Mucosa of descending colon (tissue), 3 donors: ENCODE results near the gene DECR2. TPM values are rescaled to one million over a fixed set of nuclear protein-coding genes. Genes with fewer than 3 reads are reported as not detected.
A peak's percentile ranks its signal among the peaks of the same experiment; 100 is the strongest.

Experiments used
- ATAC-seq: fragments of 200-7000 bp; cut with Tn5 transposase; one replicate; pipeline ENCODE4 v1.9.1; 2020; ENCODE audit warnings: mild to moderate bottlenecking, moderate library complexity
- DNase-seq, 3 donors: peaks; one replicate each; pipeline ENCODE4 v3.0.0-alpha.2; 2020
- H3K36me3 ChIP-seq: fragments of 200-600 bp; one replicate; pipeline ENCODE4 v1.8.0; 2021; ENCODE audit warnings: low read depth, mild to moderate bottlenecking
- H3K4me1 ChIP-seq: fragments of 200-600 bp; one replicate; pipeline ENCODE4 v1.8.0; 2021; ENCODE audit warnings: low read depth, mild to moderate bottlenecking
- H3K4me3 ChIP-seq: fragments of 200-600 bp; one replicate; pipeline ENCODE4 v1.8.0; 2021; ENCODE audit warnings: mild to moderate bottlenecking
- H3K9me3 ChIP-seq: fragments of 200-600 bp; one replicate; pipeline ENCODE4 v1.8.0; 2021; ENCODE audit warnings: mild to moderate bottlenecking
- CTCF ChIP-seq: fragments of 200-600 bp; IDR thresholded peaks from one replicate; pipeline ENCODE4 v1.8.0; 2022; ENCODE audit warnings: antibody characterized with exemption, mild to moderate bottlenecking
- intact Hi-C, 2 donors: fragments of 100-400 bp; cut with DNase I in 1 of 2; cut with micrococcal nuclease in 1 of 2; formaldehyde crosslinking; loops; one replicate each; pipeline versions ENCODE4 v1.11.0 to v1.11.1; 2022; cut with DNase I, micrococcal nuclease
- total RNA-seq, 3 donors: library from RNA; stranded (reverse); fragmentation: NEBNext Ultra II Directional in 2 of 3; extraction: Animal tissue kit (Norgen Biotek cat#: 25700) in 2 of 3; gene quantifications; one replicate each; pipeline versions ENCODE4 v1.2.1 to v1.2.4, GENCODE V29; 2021 to 2023
- donor health status: DM: no; HTN: no; CAD: no; lungs with moderate emphysema.
- donor health status: DM: no; HTN: no; CAD: no.
- donor health status: DM: no; HTN: yes; CAD: no.

DECR2 gene
- total RNA-seq, 3 donors from 2014 or later: 39.5 to 64.3 (median 56.0) TPM

GRCh38 chr16:379961-380761 lies 21.5 kb upstream of the DECR2 start:
- H3K4me1 ChIP-seq: peaks cover 18% of the 10 kb centered on the region
- TF ChIP-seq CTCF: no peak
- peak in 1 of 3 donors; percentile 28 for DNase-seq
- no peaks in the 10 kb centered on the region for H3K36me3 ChIP-seq
- no peak overlapping the region for H3K4me3 ChIP-seq
- no peak for ATAC-seq
- no peaks in the 10 kb centered on the region for H3K9me3 ChIP-seq
- intact Hi-C loops: no loop called here

- intact Hi-C loops: no loop called here
- ATAC-seq (peak; percentile 9), DNase-seq (no peak)
- no peaks in the 10 kb centered on the region for H3K9me3 ChIP-seq
- peak overlapping the region; percentile 85 for H3K4me3 ChIP-seq
- H3K4me1 ChIP-seq: peaks cover 18% of the 10 kb centered on the region
- H3K36me3 ChIP-seq: no peaks in the 10 kb centered on the region
- TF ChIP-seq CTCF: no peak
Measured at GRCh38 chr16:380762-381011, 21.0 kb upstream of the DECR2 start.

- TF ChIP-seq CTCF: no peak
- peak in 2 of 3 donors; percentile 72 for DNase-seq
- intact Hi-C loops: no loop called here
- Histone ChIP-seq H3K9me3 (no peaks in the 10 kb centered on the region), H3K4me3 (peak overlapping the region; percentile 85), H3K4me1 (peaks cover 18% of the 10 kb centered on the region), H3K36me3 (no peaks in the 10 kb centered on the region)
- ATAC-seq: peak; percentile 30
Measured at GRCh38 chr16:381012-381788, 20.5 kb upstream of the DECR2 start.

GRCh38 chr16:381789-382717 lies 19.6 kb upstream of the DECR2 start, which contains the start of gene PGAP6:
Gene PGAP6, minus strand, starts transcription at chr16:381978. Its CDS starts 157 bp downstream, at chr16:381821.
- intact Hi-C loops: no loop called here

More at GRCh38 chr16:381789-382717, 19.6 kb upstream of the DECR2 start, which contains the start of gene PGAP6:
- no peak for TF ChIP-seq CTCF
- H3K4me1 ChIP-seq: peaks cover 18% of the 10 kb centered on the region
- no peaks in the 10 kb centered on the region for H3K36me3 ChIP-seq
- no peaks in the 10 kb centered on the region for H3K9me3 ChIP-seq
- peak; percentile 74 to 83 (median 80) for DNase-seq
- peak; percentile 71 for ATAC-seq
- peak within 1 kb of the TSS; percentile 85 for H3K4me3 ChIP-seq
